ENCODE results near the gene PRDX2. TPM values are rescaled to one million over a fixed set of nuclear protein-coding genes. Genes with fewer than 3 reads are reported as not detected.
"Not testable (repeated sequence)": the region's sequence is repeated elsewhere in the genome, so short reads cannot be mapped to it uniquely, and the experiment has no call there.

Gene PRDX2
- polyA plus RNA-seq, 1 of the 3 experiments (the other 2 are of a cell fraction): 341 TPM

GRCh38 chr19:12799742-12800465 is 1.7 kb downstream of the PRDX2 start (continued):
- TF ChIP-seq CTCF (IDR thresholded peaks at IDR 0.05): no peak
- TF ChIP-seq USF2 (IDR thresholded peaks at IDR 0.05; ENCODE audit: borderline replicate concordance, low read depth, low read length): no peak
- TF ChIP-seq GABPA (IDR thresholded peaks at IDR 0.05; ENCODE audit: low read depth): no peak
- no peak for TF ChIP-seq NFIC (IDR thresholded peaks at IDR 0.05; ENCODE audit: borderline replicate concordance)
- TF ChIP-seq SIN3A (IDR thresholded peaks at IDR 0.05; ENCODE audit: borderline replicate concordance, low read depth, low read length): no peak
- no peak for TF ChIP-seq SMC3 (IDR thresholded peaks at IDR 0.05; ENCODE audit: low read depth, low read length)
- TF ChIP-seq MAX (IDR thresholded peaks at IDR 0.05; ENCODE audit: low read depth): no peak
- TF ChIP-seq FOXJ3 (CRISPR knock-in tag; IDR thresholded peaks at IDR 0.05): no peak
- TF ChIP-seq EP300 (IDR thresholded peaks at IDR 0.05; ENCODE audit: borderline replicate concordance in 1 of 2, low read depth in 1 of 2, low read length in 1 of 2): no peak

- H2AFZ ChIP-seq (ENCODE audit: low read depth); H3K4me2 ChIP-seq; H4K20me1 ChIP-seq (ENCODE audit: insufficient read depth); DNase-seq; H3K4me3 ChIP-seq (ENCODE audit: low read depth in 2 of 2, low read length in 1 of 2); H3K27ac ChIP-seq (ENCODE audit: low read depth in 2 of 2, low read length in 1 of 2); H3K27me3 ChIP-seq (ENCODE audit: insufficient read depth); H3K9me2 ChIP-seq; H3K9ac ChIP-seq; H3K36me3 ChIP-seq (replicated peaks in 1 of 2; ENCODE audit: control insufficient read depth in 1 of 2, insufficient read depth in 2 of 2, low read length in 1 of 2); H3K9me3 ChIP-seq; POLR2A ChIA-PET: not testable (repeated sequence)
- H3F3A ChIP-seq (replicated peaks; ENCODE audit: insufficient read depth): peaks cover 33% of the 10 kb centered on the region
- 95% methylated on average over 7 of the region's 7 CpGs for WGBS (ENCODE audit: low lambda C conversion rate)
- CTCF ChIA-PET: interaction anchor here (2.2 to 17.1 kb wide), 4 partner anchors 20 to 49 kb away, joined by 4 to 447 read pairs (median 181); partner anchors contain the start of gene HOOK2
- H3K4me1 ChIP-seq (ENCODE audit: control insufficient read depth in 1 of 2, insufficient read depth in 2 of 2, low read depth in 1 of 2, low read length in 1 of 2): peaks cover 9 to 29% of the 10 kb centered on the region in 2 experiments; a peak in 1 of 4 replicates
- H3K79me2 ChIP-seq (ENCODE audit: insufficient read depth): peaks cover 17% of the 10 kb centered on the region
Observed at GRCh38 chr19:12797607-12798006, 4.0 kb downstream of the PRDX2 start.

- H3K9me2 ChIP-seq: no peaks in the 10 kb centered on the region
- H3K4me1 ChIP-seq (ENCODE audit: control insufficient read depth in 1 of 2, insufficient read depth in 2 of 2, low read depth in 1 of 2, low read length in 1 of 2): peaks cover 9 to 25% of the 10 kb centered on the region in 2 experiments; a peak in 1 of 4 replicates
- ChIA-PET CTCF (interaction anchor here (0.6 to 17.1 kb wide), 15 partner anchors 9 to 308 kb away, joined by 3 to 447 read pairs (median 9); partner anchors contain the start of genes DNASE2, GET3, HOOK2 and RNASEH2A), POLR2A (interaction anchor here (2.3 kb wide), 1 partner anchor 19 kb away, joined by 22 read pairs; no protein-coding TSS in a partner anchor)
- no peak overlapping the region for H3K4me2 ChIP-seq
- H3K4me3 ChIP-seq (ENCODE audit: low read depth in 2 of 2, low read length in 1 of 2): no peak overlapping the region
- peaks cover 33% of the 10 kb centered on the region for H3F3A ChIP-seq (replicated peaks; ENCODE audit: insufficient read depth)
- no peaks in the 10 kb centered on the region for H3K9me3 ChIP-seq
- H3K79me2 ChIP-seq (ENCODE audit: insufficient read depth): peaks cover 21% of the 10 kb centered on the region
- TF ChIP-seq SMC3 (IDR thresholded peaks at IDR 0.05; ENCODE audit: low read depth, low read length) (no peak), POLR2AphosphoS5 (IDR thresholded peaks at IDR 0.05; ENCODE audit: low read depth, low read length) (no peak), USF1 (IDR thresholded peaks at IDR 0.05; ENCODE audit: borderline replicate concordance, low read depth) (no peak), TEAD4 (IDR thresholded peaks at IDR 0.05; ENCODE audit: borderline replicate concordance, insufficient read depth) (no peak), SIN3A (IDR thresholded peaks at IDR 0.05; ENCODE audit: borderline replicate concordance, low read depth, low read length) (no peak), FOXJ3 (CRISPR knock-in tag; IDR thresholded peaks at IDR 0.05) (no peak), RFX5 (IDR thresholded peaks at IDR 0.05; ENCODE audit: low read length) (no peak), NRF1 (IDR thresholded peaks at IDR 0.05; ENCODE audit: low read depth, low read length) (no peak), NFIC (IDR thresholded peaks at IDR 0.05; ENCODE audit: borderline replicate concordance) (no peak), PBX3 (IDR thresholded peaks at IDR 0.05) (no peak)
- H3K9ac ChIP-seq: no peak overlapping the region
- peaks cover 10% of the 10 kb centered on the region for H4K20me1 ChIP-seq (ENCODE audit: insufficient read depth)
- H3K27me3 ChIP-seq (ENCODE audit: insufficient read depth): no peaks in the 10 kb centered on the region
- H3K27ac ChIP-seq (ENCODE audit: low read depth in 2 of 2, low read length in 1 of 2): no peak overlapping the region
- peaks cover 8 to 10% of the 10 kb centered on the region in 2 experiments for H3K36me3 ChIP-seq (replicated peaks in 1 of 2; ENCODE audit: control insufficient read depth in 1 of 2, insufficient read depth in 2 of 2, low read length in 1 of 2)
- DNase-seq: no peak
- H2AFZ ChIP-seq (ENCODE audit: low read depth): no peak overlapping the region
- WGBS (ENCODE audit: low lambda C conversion rate): 92% methylated on average over 6 of the region's 6 CpGs
Observed at GRCh38 chr19:12797141-12797587, 4.4 kb downstream of the PRDX2 start.
